COLO668 (cell line): ENCODE data around the gene CIB4.

ENCODE experiments used
- DNase-seq: peaks from one replicate; lab custom pipeline; 2025; ENCODE audit not compliant: unreplicated experiment; lab: John Stamatoyannopoulos, UW

CIB4 gene

DNA sequence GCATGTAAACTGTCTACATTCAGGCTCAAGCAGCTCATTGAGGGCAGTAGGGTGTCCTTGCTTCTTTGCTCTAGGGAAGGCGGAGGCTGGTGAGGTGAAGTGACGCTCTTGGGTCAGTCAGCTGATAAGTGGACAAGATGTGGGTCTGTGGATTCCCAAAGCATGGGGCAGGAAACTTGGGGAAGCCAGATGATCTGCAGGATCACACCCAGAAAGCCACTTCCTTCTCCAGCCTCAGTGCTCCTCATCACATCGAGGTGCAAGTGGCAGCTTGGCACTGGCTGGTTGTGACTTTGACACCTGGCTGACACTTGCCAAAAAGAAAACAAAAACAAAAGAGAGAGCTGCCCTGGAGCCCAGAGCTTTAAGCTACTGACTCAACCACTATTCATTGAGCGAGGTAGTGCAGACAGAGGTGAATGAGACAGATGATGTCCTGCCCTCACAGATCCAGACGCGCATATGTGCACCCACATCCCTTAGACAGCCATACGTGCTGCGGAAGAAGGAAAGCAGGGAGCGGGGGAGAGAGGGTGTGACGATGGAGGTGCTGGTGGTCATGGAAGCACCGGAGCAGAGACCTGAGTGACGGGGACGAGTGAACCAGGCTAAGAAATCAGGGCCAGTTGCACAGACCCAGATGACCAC, 3.1 kb upstream of the CIB4 start:
- DNase-seq: no peak

DNA sequence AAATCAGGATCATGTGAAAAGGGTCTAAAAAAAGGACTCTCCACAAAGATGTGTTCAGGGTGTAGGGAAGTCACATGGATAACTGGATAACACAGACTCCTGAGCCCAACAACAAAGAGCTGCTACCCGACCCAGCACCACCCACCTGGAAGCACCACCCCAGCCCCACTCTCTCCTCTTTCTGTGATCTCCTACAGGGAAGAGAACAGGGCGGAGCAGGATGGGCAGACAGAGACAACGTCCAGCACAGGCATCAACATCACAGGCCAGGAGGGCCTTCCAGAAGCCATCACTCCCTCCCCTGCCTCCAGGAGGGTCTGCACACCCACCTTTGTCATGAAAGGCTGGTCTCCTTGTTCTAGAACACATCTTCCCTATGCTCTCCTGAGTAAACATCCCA, 1.3 kb upstream of the CIB4 start:
- no peak for DNase-seq

DNA sequence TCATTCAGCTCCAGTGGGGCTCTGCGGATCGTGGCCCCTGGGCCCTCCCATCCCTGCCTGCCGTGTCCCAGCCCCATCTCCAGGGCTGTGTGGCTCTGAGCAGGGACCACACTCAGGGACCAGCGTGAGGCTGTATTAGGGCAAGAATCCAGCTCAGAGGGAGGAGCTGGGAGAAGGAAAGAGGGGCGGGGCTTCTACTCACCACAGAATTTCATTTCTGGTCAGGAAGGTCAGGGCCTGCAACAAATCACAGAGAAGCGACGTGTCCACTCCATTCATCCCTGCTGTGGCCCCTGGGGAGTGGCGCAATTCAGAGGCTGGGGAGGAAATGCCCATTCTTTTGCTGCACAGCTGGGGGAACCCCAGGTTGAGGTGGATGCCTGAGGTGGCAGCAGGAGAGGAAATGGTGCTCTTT, 828 bp downstream of the CIB4 start:
- no peak for DNase-seq

DNA sequence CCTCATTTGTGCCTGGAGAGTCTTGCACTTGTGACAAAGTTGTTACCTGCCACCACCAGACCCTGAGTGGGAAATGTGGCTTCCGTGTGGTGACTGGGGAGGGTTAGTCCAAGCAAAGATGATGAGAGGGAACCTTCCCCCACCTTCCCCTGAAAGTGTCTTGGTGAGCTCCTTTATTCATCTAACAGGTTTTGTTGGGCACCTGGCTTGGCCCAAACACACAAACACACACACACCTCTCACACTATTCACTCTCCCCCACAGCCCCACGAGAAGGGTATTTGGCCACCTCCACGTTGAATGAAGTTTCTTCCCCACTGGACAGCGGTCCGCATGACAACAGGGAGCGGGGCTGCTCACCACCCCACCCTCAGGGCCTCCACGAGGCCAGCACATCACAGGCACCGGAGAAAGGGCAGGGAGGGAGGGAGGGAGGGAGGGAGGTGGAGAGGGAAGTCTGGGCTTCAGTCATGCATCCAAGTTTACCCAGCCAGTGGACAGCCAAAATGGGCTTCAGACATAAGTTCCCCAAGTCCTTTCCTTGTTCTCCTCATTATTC, 1.4 kb downstream of the CIB4 start:
- no peak for DNase-seq

DNA sequence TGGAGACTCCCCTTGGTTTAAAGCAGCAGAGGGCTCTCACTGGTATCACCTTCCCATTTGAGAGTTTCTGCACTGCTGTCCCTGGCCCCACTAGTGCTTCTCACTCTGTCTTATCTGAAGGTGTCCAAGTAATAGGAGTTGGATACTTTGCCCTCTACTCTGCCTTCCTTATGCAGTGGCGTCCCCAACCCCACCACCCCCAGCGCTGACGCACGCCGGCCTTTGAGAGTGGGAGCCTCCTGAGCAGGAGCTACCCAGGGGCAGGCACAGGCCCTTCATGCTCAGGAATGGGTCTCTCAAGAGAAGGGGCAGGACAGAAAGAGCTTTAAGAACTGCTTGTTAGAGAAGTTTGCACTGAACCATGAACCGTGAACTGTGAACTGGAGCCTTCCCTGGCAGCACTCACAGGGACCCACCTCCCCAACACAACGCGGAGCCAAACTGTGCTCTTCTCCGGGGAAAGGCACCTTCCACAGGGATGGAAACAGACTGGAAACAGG, 3.3 kb downstream of the CIB4 start:
- DNase-seq: no peak

DNA sequence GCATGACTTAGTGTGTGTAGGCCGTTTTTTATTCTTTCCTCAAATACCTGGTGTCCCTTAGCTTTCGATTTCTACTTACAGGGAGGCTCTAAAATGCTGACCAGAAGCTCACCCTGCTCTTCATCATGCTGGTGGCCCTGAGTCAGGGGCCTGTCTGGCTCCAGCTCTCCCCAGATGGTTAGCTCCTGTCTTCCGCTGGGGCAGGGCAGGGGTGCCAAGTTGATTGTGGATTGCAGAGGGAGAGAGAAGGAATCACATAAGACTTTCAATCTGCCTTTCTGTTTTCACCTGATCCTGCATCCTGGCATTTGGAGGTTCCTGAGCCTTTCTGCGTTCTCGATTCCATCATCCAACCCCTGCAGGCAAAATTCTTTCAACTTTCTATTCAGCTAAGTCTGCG, 4.2 kb downstream of the CIB4 start:
- no peak for DNase-seq

DNA sequence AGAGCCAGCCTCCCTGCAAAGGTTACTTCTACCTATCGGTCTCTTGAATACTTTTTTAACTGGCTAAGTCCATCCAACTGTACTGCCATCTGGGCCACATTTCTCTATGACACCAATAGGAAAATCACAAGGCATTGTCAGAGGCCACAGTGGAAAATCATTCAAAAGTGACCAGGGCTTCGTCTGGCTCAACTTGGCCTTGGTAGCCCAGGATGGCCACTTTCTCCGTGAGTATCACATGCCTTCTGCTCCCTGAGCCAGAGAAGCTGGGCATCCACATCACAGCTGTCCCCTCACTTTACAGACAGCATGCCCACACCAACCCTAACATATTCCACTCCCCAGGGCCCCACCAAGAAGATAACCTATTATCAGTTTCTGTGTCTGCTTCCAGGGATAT, 5.8 kb downstream of the CIB4 start:
- DNase-seq: no peak

DNA sequence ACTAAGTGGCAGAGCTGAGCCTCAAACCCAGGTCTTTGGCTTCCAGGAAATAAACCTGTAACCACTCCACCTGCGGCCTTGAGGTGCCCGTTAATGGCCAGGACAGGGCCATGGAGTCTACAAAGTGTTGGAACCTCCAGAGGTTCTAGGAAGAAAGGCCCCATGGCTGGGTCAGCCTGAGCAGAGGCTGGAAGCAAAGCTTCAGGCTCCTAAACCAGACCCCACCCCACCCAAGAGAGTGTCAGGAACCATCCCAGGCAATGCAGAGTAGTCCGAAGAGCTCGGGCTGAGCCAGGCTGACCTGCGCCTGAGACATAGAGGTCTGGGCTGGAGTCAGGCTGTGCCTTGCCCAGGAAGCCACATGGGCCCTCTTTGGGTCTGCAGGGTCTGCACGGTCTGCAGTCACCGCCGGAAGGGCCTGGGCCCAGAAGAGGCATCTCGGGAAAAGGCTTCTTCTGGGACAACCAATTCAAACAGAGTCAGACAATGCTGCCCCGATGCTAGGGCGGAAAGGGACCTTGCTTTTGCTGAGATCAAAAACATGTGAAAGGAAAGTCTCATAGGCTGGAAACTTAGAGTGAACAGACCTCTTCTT, 6.4 kb downstream of the CIB4 start:
- no peak for DNase-seq

DNA sequence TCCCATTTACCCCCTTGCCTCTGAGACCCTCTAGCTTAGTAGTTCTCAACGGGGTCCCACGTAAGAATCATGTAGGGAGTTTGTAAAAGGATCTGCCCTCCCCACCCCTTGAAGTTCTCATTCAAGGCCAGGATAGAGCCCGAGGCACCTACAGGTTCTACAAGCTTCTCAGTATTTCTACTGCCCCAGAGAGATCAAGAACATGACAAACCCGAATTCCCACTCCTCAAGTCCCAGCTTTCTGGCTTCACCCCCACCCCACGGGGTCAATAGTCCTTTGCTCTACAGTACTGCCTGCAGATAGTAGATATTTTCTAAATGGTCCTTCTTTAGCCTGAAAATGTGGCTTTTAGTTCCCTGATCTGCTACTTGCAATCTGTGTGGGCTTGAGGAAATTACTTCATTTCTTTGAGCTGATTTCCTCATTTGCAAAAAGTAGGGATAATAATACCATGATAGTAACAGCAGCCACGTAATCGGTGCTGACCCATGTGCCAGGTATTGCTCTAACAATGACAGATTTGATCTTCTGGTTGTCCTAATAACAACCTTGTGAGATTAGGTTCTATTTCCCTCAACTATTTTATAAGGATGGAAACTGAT, 7.1 kb downstream of the CIB4 start:
- no peak for DNase-seq

DNA sequence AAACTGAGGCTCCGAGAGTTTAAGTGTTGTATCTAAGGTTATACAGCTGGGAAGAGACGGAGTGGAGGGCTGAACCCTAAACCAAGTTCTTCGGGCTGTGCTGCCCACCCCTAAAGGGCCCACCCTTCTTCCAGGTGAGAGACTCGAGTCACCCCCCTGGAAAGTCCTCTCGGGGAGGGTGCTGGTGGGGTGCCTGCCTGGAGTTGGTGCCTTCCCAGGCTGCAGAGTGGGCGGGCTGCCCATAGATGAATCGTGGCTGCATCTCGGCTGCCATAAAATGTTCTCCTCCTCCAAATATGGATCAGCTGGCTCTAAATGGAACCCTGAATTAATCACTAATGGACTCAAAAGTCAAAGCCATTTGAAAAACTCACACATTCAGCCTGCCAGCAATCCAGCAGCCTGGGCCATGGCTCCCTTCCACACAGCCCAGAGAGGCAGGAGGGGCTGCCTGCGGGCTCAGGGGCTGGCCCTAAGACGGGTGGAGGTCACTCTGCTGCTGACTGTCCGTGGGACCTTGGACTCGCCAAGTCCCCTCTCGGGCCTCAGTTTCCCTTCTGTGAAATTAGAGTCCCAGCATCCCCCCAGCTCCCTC, 7.7 kb downstream of the CIB4 start:
- DNase-seq: no peak

DNA sequence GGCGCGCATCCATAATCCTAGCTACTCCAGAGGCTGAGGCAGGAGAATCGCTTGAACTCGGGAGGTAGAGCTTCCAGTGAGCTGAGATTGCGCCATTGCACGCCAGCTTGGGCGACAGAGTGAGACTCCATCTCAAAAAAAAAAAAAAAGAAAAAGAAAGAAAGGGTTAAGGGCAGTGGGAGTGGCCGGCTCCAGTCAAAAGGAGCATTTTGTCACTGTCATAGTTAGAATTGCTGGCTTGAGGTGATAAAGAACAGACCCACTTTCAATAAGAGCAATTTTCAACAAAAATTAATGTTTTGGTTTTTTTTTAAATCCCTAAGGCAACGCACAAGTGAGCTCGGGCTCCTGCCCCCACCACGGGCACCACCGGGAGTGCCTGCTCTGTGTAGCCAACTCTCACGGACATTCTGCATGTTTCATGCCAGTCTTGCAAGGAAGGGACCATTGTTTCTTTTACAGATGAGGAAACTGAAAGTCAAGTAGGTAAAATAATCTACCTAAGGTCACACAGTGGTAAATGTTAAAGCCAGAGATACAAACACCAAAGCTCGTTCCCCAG, 8.5 kb downstream of the CIB4 start:
- no peak for DNase-seq

DNA sequence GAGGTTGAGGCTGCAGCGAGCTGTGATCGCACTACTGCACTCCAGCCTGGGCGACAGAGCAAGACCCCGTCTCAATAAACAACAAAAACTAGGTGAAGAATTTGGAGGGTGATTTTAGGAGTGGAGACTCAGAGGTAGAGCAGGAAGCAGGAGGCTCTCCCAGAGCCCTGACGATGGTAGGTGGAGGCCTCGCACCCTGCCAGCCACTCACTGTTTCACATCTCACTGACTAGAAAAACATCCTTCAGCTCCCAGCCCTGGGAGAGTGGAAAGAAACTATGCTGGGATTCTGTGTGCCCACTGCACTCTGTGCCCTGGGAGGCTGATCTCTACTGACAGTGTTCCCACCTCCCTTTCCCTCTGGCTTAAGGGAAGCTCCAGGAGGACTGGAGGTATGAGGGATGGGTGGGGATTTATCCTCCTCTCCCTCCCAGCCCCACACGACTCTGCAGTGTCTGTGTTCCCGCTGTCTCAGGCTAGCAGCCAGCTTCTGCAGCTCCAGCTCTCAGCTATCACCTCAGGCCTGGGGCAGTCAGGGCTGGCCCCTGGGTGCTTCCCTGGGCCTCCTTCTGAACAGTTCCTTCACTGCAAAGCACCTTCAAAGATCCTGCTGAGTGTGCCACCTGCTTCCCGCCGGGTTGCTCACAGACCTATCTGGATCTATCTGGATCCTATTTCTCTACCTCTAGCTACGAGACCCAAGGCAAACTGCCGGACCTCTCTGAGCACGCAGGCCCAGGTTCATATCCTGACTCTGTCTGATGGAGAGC, 9.6 kb downstream of the CIB4 start:
- DNase-seq: no peak

DNA sequence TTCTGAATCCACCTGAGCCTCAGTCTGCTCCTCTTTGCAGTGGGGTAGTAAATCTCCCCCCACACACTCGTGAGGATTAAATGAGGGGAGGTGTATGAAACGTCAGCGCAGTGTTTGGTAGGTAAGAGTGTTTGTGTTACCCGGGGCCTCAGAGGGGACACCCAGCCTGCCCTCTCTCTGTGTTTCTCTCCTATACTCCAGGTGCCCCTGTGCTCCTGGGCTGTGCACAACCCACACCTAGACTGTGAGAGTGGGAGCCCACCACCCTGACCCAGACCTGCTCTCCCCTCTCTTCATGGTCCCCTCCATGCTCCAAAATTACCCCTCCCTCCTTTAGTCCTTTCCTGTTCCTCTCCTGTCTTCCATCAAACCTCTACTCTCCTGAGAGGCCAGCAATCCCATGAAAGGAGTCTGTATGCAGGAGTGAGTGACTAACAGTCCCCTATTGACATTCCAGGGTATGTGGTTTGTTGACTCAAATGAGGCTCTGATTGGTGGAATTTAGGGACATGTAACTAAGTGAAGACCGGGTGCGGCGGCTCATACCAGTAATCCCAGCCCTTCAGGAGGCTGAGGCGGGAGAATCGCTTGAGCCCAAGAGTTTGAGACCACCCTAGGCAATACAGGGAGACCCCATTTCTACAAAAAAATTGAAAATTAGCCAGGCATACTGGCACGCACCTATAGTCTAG, 10.4 kb downstream of the CIB4 start:
- DNase-seq: no peak

DNA sequence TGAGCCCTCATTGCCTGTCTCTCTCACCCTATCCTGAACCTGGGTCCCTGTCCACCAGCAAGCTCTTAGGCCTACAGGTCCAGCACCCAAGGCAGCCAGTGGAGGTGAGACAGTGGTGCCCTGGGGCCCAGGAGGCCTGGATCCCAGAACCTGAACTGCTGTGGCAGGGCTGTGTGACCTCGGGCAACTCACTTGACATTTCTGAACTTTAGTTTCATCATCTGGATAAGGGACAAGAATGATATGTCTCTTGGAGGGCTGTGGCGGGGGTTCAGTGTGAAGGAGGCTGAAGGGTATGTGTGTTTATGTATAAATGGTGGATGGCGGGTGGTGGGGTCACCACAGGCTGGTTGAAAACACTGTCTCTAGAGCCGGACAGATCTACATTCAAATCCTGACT, 10.9 kb downstream of the CIB4 start:
- DNase-seq: no peak

DNA sequence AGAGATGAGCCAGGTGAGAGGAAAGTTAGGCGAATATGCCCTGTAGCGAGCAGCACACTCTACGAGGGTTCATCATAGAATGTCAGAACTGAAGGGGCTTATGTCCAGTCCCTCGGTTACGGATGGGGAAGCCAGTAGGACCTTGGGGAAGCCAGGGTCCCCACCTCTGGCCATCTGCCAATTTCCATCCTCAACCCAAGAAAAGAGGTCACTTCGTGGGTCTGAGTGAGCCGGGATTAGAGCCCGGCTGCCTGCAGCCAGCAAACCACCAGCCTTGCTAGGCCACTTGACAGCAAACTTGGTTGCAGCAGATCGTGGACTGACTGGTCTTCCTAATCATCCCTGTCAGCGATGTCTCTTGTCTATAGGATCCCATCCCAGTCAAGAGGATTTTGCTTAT, 11.4 kb downstream of the CIB4 start:
- DNase-seq: no peak

DNA sequence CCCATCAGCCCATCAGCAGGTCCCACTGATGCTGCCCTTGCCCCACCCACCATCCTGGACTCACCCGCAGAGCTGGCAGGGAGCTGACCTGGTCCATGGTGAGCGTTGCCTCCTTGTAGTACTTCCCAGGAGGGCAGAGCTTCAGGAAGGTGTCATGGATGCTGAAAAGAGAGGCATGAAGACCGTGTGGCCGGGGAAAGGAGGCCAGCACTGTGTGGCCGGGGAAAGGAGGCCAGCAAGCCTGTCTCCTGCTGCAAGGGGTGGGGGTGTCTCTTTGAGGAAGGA, 11.9 kb downstream of the CIB4 start:
- DNase-seq: no peak

DNA sequence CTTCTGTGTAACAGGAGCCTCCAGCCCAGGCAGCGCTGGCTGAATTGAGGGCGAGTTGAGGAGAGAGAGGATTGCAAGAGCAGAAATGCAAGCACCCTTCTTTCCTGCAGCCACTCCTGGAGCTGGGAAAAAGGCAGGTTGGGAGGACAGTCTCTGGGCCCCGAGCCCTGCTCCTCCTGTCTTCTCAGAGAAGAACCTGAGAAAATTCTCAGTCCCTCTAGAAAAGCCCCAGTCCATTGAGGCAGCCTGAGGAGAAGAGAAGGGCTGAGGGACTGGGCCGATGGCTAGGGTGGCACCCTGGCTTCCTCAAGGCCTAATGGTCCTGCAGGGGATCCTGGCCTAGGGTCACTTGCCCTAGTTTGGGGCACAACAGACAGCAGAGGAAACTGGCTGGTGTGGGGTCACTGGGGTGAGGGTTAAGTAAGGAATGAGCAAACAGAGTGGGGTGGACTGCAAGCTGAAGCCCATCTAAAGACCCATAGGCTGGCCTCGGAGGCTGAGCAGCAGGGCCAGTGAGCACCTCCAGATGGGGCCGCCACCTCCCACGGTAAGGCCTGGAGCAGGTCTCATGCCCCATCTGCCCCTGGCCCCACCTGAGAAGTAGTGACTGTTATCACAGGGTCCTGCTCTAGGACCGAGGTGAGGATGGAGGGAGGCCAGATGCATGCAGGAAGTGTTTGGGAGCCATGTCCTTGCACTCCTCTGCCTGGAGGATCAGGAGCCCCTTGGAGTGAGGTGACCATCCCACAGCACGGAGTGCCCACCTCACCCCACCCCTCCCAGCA, 12.4 kb downstream of the CIB4 start:
- DNase-seq: no peak

DNA sequence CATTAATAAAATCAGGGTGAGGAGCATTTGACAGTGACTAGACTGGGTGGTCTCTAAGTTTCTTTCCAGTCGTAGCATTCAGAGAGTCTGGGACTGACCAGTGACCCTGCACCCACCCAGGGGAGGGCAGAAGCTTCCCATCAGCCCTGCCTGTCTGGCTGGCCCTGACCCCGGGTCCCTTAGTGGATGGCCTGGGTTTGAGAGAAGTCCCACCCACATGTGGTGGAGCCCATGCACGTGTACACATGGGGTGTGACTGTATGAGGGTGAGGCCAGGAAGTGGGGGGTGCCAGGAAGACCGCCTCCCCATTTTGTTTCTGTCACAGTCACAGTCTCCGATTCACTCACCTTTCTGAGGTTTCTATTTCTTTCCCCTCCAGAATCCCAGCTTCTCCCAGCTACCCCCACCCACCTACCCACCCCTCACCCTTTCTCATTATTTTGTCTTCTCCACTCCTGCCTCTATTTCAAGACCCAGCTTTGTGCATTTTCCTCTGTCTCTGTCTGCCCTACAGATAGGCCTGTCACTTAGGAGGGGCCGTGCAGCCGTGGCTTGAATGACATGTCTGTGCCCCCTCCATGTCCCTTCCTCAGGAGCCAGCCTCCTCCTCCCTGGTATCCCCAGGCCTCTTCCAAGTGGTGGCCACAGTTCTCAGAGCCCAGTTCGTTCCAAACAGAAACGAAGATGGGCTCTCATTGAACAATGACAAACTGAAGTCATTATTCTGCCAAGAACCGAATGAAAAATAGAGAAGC, 13.6 kb downstream of the CIB4 start:
- DNase-seq: no peak

DNA sequence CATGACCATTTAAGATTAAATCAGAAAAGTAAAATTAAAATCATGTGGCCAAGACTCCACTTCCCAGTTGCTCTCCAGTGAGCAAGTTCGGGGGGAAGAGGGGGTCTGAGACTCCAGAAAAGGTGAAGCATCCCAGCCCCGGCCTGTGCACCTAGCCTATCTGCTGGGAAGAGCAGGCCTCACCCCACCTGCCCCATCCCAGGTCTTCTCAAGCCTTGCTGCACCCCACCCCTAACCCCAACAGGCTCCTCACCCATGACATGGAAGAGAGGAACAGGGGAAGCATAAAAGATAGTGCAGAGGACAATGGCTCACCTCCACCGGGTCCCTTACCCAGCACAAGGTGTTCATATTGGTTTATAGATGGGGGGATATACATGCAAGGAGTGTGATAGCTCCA, 14.6 kb downstream of the CIB4 start:
- no peak for DNase-seq
